Rectal smooth muscle tissue (tissue), 1 donor: ENCODE measurements around the gene PEMT.

Source experiments
- H3K27ac ChIP-seq: one replicate; pipeline ENCODE4 v1.7.0; 2013; ENCODE audit warnings: low read depth, low read length, inconsistent platforms
- H3K27me3 ChIP-seq: one replicate; pipeline ENCODE4 v1.7.0; 2013; ENCODE audit warnings: low read length; ENCODE audit not compliant: control insufficient read depth, insufficient read depth
- H3K36me3 ChIP-seq: one replicate; pipeline ENCODE4 v1.7.0; 2013; ENCODE audit warnings: low read length; ENCODE audit not compliant: control insufficient read depth, insufficient read depth
- H3K4me1 ChIP-seq: one replicate; pipeline ENCODE4 v1.7.0; 2013; ENCODE audit warnings: low read length; ENCODE audit not compliant: control insufficient read depth, insufficient read depth
- H3K4me3 ChIP-seq: one replicate; pipeline ENCODE4 v1.7.0; 2013; ENCODE audit warnings: low read length
- H3K9ac ChIP-seq: one replicate; pipeline ENCODE4 v1.7.0; 2013; ENCODE audit warnings: low read length

Gene PEMT

GRCh38 chr17:17540935-17541639 lies 50.4 kb downstream of the PEMT start:
- Histone ChIP-seq H3K9ac (no peak overlapping the region), H3K36me3 (no peaks in the 10 kb centered on the region), H3K4me1 (peaks cover 5% of the 10 kb centered on the region), H3K27ac (no peak overlapping the region), H3K4me3 (no peak overlapping the region), H3K27me3 (no peaks in the 10 kb centered on the region)

- no peaks in the 10 kb centered on the region for H3K36me3 ChIP-seq
- H3K9ac ChIP-seq, result no peak overlapping the region
- H3K27ac ChIP-seq, result no peak overlapping the region
- H3K4me1 ChIP-seq, result peaks cover 8% of the 10 kb centered on the region
- no peaks in the 10 kb centered on the region for H3K27me3 ChIP-seq
- H3K4me3 ChIP-seq, result no peak overlapping the region
Observed at GRCh38 chr17:17540278-17540906, 51.1 kb downstream of the PEMT start.

- no peak overlapping the region for H3K4me3 ChIP-seq
- peak overlapping the region; percentile 34 for H3K27ac ChIP-seq
- no peaks in the 10 kb centered on the region for H3K36me3 ChIP-seq
- H3K27me3 ChIP-seq, result no peaks in the 10 kb centered on the region
- H3K4me1 ChIP-seq, result peaks cover 8% of the 10 kb centered on the region
- H3K9ac ChIP-seq, result no peak overlapping the region
Observed at GRCh38 chr17:17539591-17539990, 51.9 kb downstream of the PEMT start.

GRCh38 chr17:17538417-17539391 lies 52.8 kb downstream of the PEMT start:
- peak overlapping the region; percentile 34 for H3K27ac ChIP-seq
- H3K36me3 ChIP-seq, result no peaks in the 10 kb centered on the region
- H3K9ac ChIP-seq, result no peak overlapping the region
- H3K27me3 ChIP-seq, result no peaks in the 10 kb centered on the region
- peaks cover 8% of the 10 kb centered on the region for H3K4me1 ChIP-seq
- H3K4me3 ChIP-seq, result no peak overlapping the region

GRCh38 chr17:17537311-17538099 lies 54.0 kb downstream of the PEMT start:
- H3K27ac ChIP-seq, result no peak overlapping the region
- no peaks in the 10 kb centered on the region for H3K27me3 ChIP-seq
- H3K4me1 ChIP-seq, result peaks cover 8% of the 10 kb centered on the region
- no peak overlapping the region for H3K4me3 ChIP-seq
- H3K36me3 ChIP-seq, result no peaks in the 10 kb centered on the region
- H3K9ac ChIP-seq, result no peak overlapping the region

GRCh38 chr17:17536702-17537101 lies 54.8 kb downstream of the PEMT start:
- H3K4me3 ChIP-seq, result no peak overlapping the region
- no peaks in the 10 kb centered on the region for H3K36me3 ChIP-seq
- no peak overlapping the region for H3K27ac ChIP-seq
- peaks cover 8% of the 10 kb centered on the region for H3K4me1 ChIP-seq
- no peaks in the 10 kb centered on the region for H3K27me3 ChIP-seq
- no peak overlapping the region for H3K9ac ChIP-seq

- H3K27ac ChIP-seq, result peak overlapping the region; percentile 63
- peaks cover 8% of the 10 kb centered on the region for H3K4me1 ChIP-seq
- no peak overlapping the region for H3K4me3 ChIP-seq
- no peak overlapping the region for H3K9ac ChIP-seq
- H3K27me3 ChIP-seq, result no peaks in the 10 kb centered on the region
- H3K36me3 ChIP-seq, result no peaks in the 10 kb centered on the region
Observed at GRCh38 chr17:17535957-17536356, 55.6 kb downstream of the PEMT start.

- Histone ChIP-seq H3K27me3 (no peaks in the 10 kb centered on the region), H3K4me3 (no peak overlapping the region), H3K36me3 (no peaks in the 10 kb centered on the region), H3K9ac (no peak overlapping the region), H3K4me1 (peaks cover 8% of the 10 kb centered on the region), H3K27ac (no peak overlapping the region)
Observed at GRCh38 chr17:17533901-17534441, 57.5 kb downstream of the PEMT start.

GRCh38 chr17:17532991-17533390 lies 58.5 kb downstream of the PEMT start:
- Histone ChIP-seq H3K4me1 (peaks cover 8% of the 10 kb centered on the region), H3K4me3 (no peak overlapping the region), H3K9ac (no peak overlapping the region), H3K27ac (no peak overlapping the region), H3K27me3 (no peaks in the 10 kb centered on the region), H3K36me3 (no peaks in the 10 kb centered on the region)

GRCh38 chr17:17531156-17531555 lies 60.4 kb downstream of the PEMT start:
- H3K27ac ChIP-seq, result no peak overlapping the region
- peaks cover 7% of the 10 kb centered on the region for H3K4me1 ChIP-seq
- H3K27me3 ChIP-seq, result no peaks in the 10 kb centered on the region
- H3K4me3 ChIP-seq, result no peak overlapping the region
- no peaks in the 10 kb centered on the region for H3K36me3 ChIP-seq
- no peak overlapping the region for H3K9ac ChIP-seq

- Histone ChIP-seq H3K27me3 (no peaks in the 10 kb centered on the region), H3K36me3 (no peaks in the 10 kb centered on the region), H3K9ac (peak overlapping the region; percentile 7), H3K27ac (no peak overlapping the region), H3K4me3 (no peak overlapping the region), H3K4me1 (peaks cover 6% of the 10 kb centered on the region)
Observed at GRCh38 chr17:17528696-17529652, 62.5 kb downstream of the PEMT start.
